Activated T-helper 2 cell treated with anti-CD3 and anti-CD28 coated beads, Interferon-gamma antibody, Interleukin-2, Interleukin-4, amounts not matched to agents 10 μg/mL and 5 μg/mL and 100 μg/mL, durations not matched to agents 14 hours and 24 hours and 36 hours (primary cell): ENCODE measurements around the gene MISP. TPM values are rescaled to one million over a fixed set of nuclear protein-coding genes. Genes with fewer than 3 reads are reported as not detected.

ENCODE experiments used
- DNase-seq: peaks from one replicate; pipeline ENCODE4 v3.0.0; 2021; ENCODE audit warnings: low spot score
- H3K27ac Mint-ChIP-seq: one replicate; pipeline ENCODE4 v1.8.0; 2021; ENCODE audit warnings: mixed read lengths
- H3K27me3 Mint-ChIP-seq: one replicate; pipeline ENCODE4 v1.8.0; 2021; ENCODE audit warnings: low read depth, mixed read lengths
- H3K36me3 Mint-ChIP-seq: one replicate; pipeline ENCODE4 v1.8.0; 2021; ENCODE audit warnings: low read depth, mixed read lengths
- H3K4me1 Mint-ChIP-seq: one replicate; pipeline ENCODE4 v1.8.0; 2021; ENCODE audit warnings: low read depth, mixed read lengths
- H3K4me3 Mint-ChIP-seq: one replicate; pipeline ENCODE4 v1.8.0; 2021; ENCODE audit warnings: low read depth, mild to moderate bottlenecking, moderate library complexity, mixed read lengths
- H3K9me3 Mint-ChIP-seq: one replicate; pipeline ENCODE4 v1.8.0; 2021; ENCODE audit warnings: mixed read lengths
- intact Hi-C: fragments of 100-400 bp; cut with micrococcal nuclease; formaldehyde crosslinking; loops from one replicate; pipeline ENCODE4 v1.15.1; 2023
- total RNA-seq: library from RNA; stranded (reverse); gene quantifications from 2 replicates; pipeline ENCODE4 v1.2.3, GENCODE V29; 2022

Gene MISP
- total RNA-seq, 1 donor from 2014 or later, result not detected

- DNase-seq, result no peak
- Mint-ChIP-seq H3K9me3 (no peaks in the 10 kb centered on the region), H3K36me3 (no peaks in the 10 kb centered on the region), H3K27me3 (peaks cover 10% of the 10 kb centered on the region), H3K4me3 (no peak overlapping the region), H3K27ac (no peak overlapping the region), H3K4me1 (peaks cover 2% of the 10 kb centered on the region)
- intact Hi-C loops, result no loop called here
Observed at GRCh38 chr19:792306-792885, 41.5 kb downstream of the MISP start.

GRCh38 chr19:793806-794205 is 42.9 kb downstream of the MISP start:
- Mint-ChIP-seq H3K36me3 (peaks cover 6% of the 10 kb centered on the region), H3K27me3 (peaks cover 10% of the 10 kb centered on the region), H3K4me1 (peaks cover 2% of the 10 kb centered on the region), H3K4me3 (no peak overlapping the region), H3K9me3 (no peaks in the 10 kb centered on the region), H3K27ac (no peak overlapping the region)
- intact Hi-C loops, result no loop called here
- DNase-seq, result no peak

GRCh38 chr19:795073-795611 is 44.2 kb downstream of the MISP start:
- Mint-ChIP-seq H3K27ac (no peak overlapping the region), H3K4me3 (no peak overlapping the region), H3K27me3 (no peaks in the 10 kb centered on the region), H3K9me3 (no peaks in the 10 kb centered on the region), H3K36me3 (peaks cover 19% of the 10 kb centered on the region), H3K4me1 (peaks cover 12% of the 10 kb centered on the region)
- intact Hi-C loops, result loop anchor here (5.0 kb wide), 1 partner anchor 122 kb away; the partner anchor contains the start of gene KISS1R
- no peak for DNase-seq

GRCh38 chr19:795691-796581 is 45.0 kb downstream of the MISP start:
- H3K4me3 Mint-ChIP-seq, result no peak overlapping the region
- no peak overlapping the region for H3K27ac Mint-ChIP-seq
- intact Hi-C loops, result loop anchor here (2.0 to 5.0 kb wide), 3 partner anchors 121 to 225 kb away; partner anchors contain the start of genes KISS1R and RNF126

GRCh38 chr19:796692-797527 is 46.0 kb downstream of the MISP start, which contains the start of gene PTBP1:
PTBP1 (plus strand) TSS chr19:797452; CDS start chr19:797498, 46 bp downstream.
- H3K27ac Mint-ChIP-seq, result peak within 1 kb of the TSS; percentile 93
- peaks cover 34% of the 10 kb centered on the region for H3K36me3 Mint-ChIP-seq
- peak; percentile 100 for DNase-seq
- H3K27me3 Mint-ChIP-seq, result no peaks in the 10 kb centered on the region
- H3K9me3 Mint-ChIP-seq, result no peaks in the 10 kb centered on the region
- peak within 1 kb of the TSS; percentile 91 for H3K4me3 Mint-ChIP-seq
- intact Hi-C loops, result loop anchor here (1.0 to 5.0 kb wide), 6 partner anchors 117 to 226 kb away; partner anchors contain the start of genes KISS1R, POLRMT, RNF126 and RNU6-2
- peaks cover 20% of the 10 kb centered on the region for H3K4me1 Mint-ChIP-seq

More at GRCh38 chr19:795691-796581, 45.0 kb downstream of the MISP start:
- DNase-seq, result no peak
- Mint-ChIP-seq H3K9me3 (no peaks in the 10 kb centered on the region), H3K36me3 (peaks cover 25% of the 10 kb centered on the region), H3K27me3 (no peaks in the 10 kb centered on the region), H3K4me1 (peaks cover 18% of the 10 kb centered on the region)

- H3K27me3 Mint-ChIP-seq, result no peaks in the 10 kb centered on the region
- H3K36me3 Mint-ChIP-seq, result peaks cover 42% of the 10 kb centered on the region
- H3K4me1 Mint-ChIP-seq, result peaks cover 20% of the 10 kb centered on the region
- intact Hi-C loops, result loop anchor here (1.0 to 5.0 kb wide), 6 partner anchors 117 to 227 kb away; partner anchors contain the start of genes KISS1R, POLRMT, RNF126 and RNU6-2
- H3K4me3 Mint-ChIP-seq, result peak overlapping the region; percentile 86
- peak; percentile 89 for DNase-seq
- H3K27ac Mint-ChIP-seq, result peak overlapping the region; percentile 72
- H3K9me3 Mint-ChIP-seq, result no peaks in the 10 kb centered on the region
Observed at GRCh38 chr19:797528-798414, 46.9 kb downstream of the MISP start.

GRCh38 chr19:798415-799075 is 47.6 kb downstream of the MISP start:
- Mint-ChIP-seq H3K36me3 (peaks cover 50% of the 10 kb centered on the region), H3K27me3 (no peaks in the 10 kb centered on the region)
- peak; percentile 23 for DNase-seq

GRCh38 chr19:799076-799881 is 48.4 kb downstream of the MISP start:
- no peaks in the 10 kb centered on the region for H3K9me3 Mint-ChIP-seq
- peak overlapping the region; percentile 76 for H3K27ac Mint-ChIP-seq
- H3K27me3 Mint-ChIP-seq, result no peaks in the 10 kb centered on the region
- H3K4me1 Mint-ChIP-seq, result peaks cover 20% of the 10 kb centered on the region
- intact Hi-C loops, result loop anchor here (5.0 kb wide), 1 partner anchor 118 kb away; the partner anchor contains the start of gene KISS1R
- peaks cover 57% of the 10 kb centered on the region for H3K36me3 Mint-ChIP-seq
- no peak for DNase-seq
- H3K4me3 Mint-ChIP-seq, result peak overlapping the region; percentile 86

More at GRCh38 chr19:798415-799075, 47.6 kb downstream of the MISP start:
- Mint-ChIP-seq H3K27ac (peak overlapping the region; percentile 76), H3K4me1 (peaks cover 20% of the 10 kb centered on the region), H3K9me3 (no peaks in the 10 kb centered on the region), H3K4me3 (peak overlapping the region; percentile 86)
- intact Hi-C loops, result loop anchor here (5.0 kb wide), 1 partner anchor 119 kb away; the partner anchor contains the start of gene KISS1R

- Mint-ChIP-seq H3K4me3 (peak overlapping the region; percentile 86), H3K9me3 (no peaks in the 10 kb centered on the region), H3K4me1 (peaks cover 20% of the 10 kb centered on the region), H3K36me3 (peaks cover 63% of the 10 kb centered on the region), H3K27me3 (no peaks in the 10 kb centered on the region), H3K27ac (peak overlapping the region; percentile 51)
- DNase-seq, result no peak
- intact Hi-C loops, result no loop called here
Observed at GRCh38 chr19:800360-801029, 49.6 kb downstream of the MISP start.
